T-helper 2 cell (primary cell): ENCODE results near the gene CLEC16A.
"Not testable (repeated sequence)": the region's sequence is repeated elsewhere in the genome, so short reads cannot be mapped to it uniquely, and the experiment has no call there.

Experiments used
- DNase-seq, 5 experiments: peaks; one replicate each; pipeline versions ENCODE4 v3.0.0 to v3.0.0-alpha.2; 2012 to 2022

Gene CLEC16A

GRCh38 chr16:10939649-10940234, 4.6 kb upstream of the CLEC16A start:
- no peak for DNase-seq

- peak in 1 of 5 experiments; percentile 37 for DNase-seq
Measured at GRCh38 chr16:10940501-10941079, 3.8 kb upstream of the CLEC16A start.

GRCh38 chr16:10941127-10941933, 3.0 kb upstream of the CLEC16A start:
- no peak for DNase-seq

GRCh38 chr16:10941935-10942351, 2.4 kb upstream of the CLEC16A start:
- DNase-seq: not testable (repeated sequence)

DNA sequence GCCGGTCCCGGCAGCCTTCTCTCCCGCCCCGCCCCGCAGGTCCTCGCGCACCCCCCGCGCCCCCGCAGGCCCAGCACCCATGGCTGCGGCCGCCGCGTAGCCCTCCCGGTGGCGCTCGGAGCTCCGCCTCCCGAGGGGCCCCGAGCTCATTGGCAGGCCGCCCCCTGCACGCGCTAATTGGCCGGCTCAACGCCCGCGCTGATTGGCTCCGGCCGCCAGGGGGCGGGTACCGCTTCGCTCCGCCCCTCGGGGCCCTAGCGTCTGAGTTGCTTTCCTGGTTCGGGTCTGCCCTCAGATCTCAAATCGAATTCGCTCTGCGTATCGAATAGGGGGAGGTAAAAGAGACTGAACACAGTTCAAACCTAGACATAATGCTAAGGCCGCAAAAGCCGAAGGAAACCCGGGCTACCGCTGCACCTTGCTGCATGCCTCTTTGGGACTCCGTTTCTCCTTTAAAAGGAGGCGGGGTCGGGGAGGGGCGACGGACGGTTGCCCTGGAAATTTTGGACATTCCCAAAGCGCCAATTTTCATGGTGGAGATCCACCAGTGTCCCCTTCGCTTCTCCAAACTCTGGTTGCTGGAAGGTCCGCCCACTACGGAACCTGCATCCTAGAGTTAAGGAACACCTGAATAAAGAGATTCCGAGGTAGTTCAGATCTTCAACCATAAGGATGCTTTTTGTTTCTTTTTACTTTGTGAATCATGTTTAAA, 1.9 kb upstream of the CLEC16A start, which contains the start of gene DEXI:
DEXI (minus strand) TSS at position 117 of the 712 bp plus-strand sequence. CDS start 463 bp downstream, outside the sequence.
- DNase-seq: peak; percentile 90 to 93 (median 92)

DNA sequence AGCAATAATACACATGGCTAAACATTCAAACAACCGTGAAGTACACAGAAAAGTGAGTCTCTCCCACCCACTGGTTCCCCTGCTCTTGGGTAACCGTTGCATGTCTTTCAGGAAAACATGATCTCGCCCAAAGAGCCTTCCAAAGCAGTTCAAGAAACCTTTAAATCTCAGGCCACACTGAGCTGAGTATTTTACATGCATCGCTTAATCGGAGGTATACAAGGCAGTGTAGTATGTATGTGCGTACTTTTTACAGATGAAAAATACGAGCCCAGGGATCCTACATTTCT, 1.4 kb upstream of the CLEC16A start:
- no peak for DNase-seq

GRCh38 chr16:10945065-10945787, 862 bp downstream of the CLEC16A start:
- no peak for DNase-seq

GRCh38 chr16:10946308-10946707, 1.9 kb downstream of the CLEC16A start:
- no peak for DNase-seq

DNA sequence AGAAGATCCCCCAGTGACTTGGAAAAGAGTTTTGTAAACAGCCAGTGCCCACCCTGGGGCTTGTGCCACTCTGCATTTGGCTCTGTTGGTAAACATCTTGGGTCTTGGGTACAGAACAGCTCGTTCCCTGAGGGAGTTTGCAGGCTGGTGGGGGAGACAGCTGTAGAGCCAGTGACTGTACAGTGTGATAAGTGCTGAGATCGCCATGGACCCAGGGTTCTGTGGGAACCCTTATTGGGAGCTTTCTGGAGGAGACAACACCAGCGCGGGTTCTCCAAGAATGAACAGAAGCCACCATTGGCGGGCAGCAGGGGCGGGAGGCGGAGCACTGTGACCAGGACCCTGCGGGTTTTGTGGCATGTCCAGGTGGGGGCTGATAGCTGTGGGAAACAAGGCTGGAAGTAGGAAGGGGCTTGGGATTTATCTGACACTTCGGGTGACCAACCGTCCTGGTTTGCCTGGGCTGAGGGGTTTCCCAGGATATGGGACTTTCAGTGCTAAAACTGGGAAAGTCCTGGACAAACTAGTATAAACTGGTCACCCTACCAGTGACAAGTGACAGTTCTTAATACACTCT, 2.9 kb downstream of the CLEC16A start:
- no peak for DNase-seq

- peak in 2 of 5 experiments; percentile 31 to 81 for DNase-seq
Measured at GRCh38 chr16:10949424-10949970, 5.1 kb downstream of the CLEC16A start.

GRCh38 chr16:10950393-10950792, 6.0 kb downstream of the CLEC16A start:
- no peak for DNase-seq

DNA sequence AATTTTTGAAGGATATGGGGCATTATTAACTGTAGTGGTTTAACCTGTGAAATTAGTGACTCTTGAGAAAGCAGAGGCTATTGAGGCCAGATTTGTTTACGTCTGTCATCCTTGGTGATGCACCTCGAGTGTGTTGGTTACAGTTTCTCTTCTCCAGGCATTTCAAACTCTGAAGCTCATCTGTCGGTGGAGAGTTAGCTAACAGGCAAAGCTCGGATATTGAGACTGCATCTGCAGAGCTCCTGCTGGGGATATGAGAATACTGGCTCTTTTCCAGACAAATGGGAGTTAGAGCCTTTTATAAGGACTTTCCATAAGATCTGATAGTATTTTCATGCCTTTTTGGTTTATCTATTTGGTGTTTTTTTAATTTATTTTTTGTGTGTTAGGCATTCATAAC, 6.7 kb downstream of the CLEC16A start:
- DNase-seq: no peak

GRCh38 chr16:10954903-10955302, 10.5 kb downstream of the CLEC16A start:
- DNase-seq: no peak

- DNase-seq: peak in 1 of 5 experiments; percentile 86
Measured at GRCh38 chr16:10957771-10958482, 13.6 kb downstream of the CLEC16A start.

DNA sequence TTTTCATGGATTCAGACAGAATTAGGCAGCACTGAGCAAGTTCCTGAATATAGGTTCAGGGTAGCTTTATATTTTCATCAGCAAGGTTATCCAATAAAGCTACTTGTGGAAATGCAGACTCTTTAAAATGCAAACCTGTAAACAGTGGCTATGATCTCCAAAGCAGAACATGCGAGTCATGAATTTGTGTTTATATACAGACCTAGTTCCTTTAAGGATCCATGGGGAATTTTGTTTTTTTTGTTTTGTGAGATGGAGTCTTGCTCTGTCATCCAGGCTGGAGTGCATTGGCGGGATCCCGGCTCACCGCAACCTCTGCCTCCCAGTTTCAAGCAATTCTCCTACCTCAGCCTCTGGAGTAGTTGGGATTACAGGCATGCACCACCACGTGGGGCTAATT, 14.8 kb downstream of the CLEC16A start:
- DNase-seq: no peak

DNA sequence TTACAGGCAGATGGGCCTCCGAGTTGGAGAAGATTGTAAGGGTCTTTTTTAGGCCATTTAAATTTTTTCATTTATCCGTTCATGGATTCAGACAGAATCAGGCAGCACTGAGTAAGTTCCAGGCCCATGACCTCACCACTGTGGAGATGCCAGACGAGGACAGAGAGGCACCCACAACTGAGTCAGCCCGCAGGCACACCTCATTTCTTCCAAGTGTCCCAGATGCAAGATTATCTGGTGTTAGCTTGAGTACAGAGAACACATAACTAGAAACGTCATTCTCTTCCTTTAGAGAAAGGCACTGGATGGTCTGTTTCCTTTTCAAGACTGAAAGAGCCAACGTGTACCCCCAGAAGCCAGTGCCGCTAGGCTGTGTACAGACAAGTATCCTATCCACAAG, 16.9 kb downstream of the CLEC16A start:
- DNase-seq: peak in 1 of 5 experiments; percentile 71

GRCh38 chr16:10964039-10964890, 19.9 kb downstream of the CLEC16A start:
- DNase-seq: peak; percentile 59 to 85 (median 77)

DNA sequence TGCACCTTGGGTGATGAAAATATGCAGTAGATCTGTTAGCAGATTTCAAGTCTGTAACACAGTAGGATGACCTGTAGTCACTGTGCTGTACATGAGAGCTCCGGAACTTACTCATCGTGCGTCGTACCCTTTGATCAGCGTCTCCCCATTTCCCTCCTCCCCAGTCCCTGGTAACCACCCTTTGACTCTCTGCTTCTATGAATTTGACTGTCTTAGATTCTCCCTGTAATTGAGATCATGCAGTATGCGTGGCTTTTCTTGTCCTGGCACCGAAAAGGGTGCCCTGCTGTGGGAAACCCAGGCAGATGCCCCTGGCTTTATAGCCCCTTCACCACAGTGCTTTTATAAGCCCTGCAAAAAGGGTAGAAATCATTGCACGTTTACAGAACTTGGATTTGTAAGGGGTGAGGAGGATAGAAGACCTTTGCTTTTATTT, 20.5 kb downstream of the CLEC16A start:
- DNase-seq: peak in 4 of 5 experiments; percentile 46 to 96 (median 64)

- DNase-seq: peak in 2 of 5 experiments; percentile 39 to 87
Measured at GRCh38 chr16:10965440-10966061, 21.2 kb downstream of the CLEC16A start.

GRCh38 chr16:10966129-10966528, 21.8 kb downstream of the CLEC16A start:
- DNase-seq: no peak
